Endothelial cell of umbilical vein (primary cell): Measurements from ENCODE around the gene SLC6A19. TPM values are rescaled to one million over a fixed set of nuclear protein-coding genes. Genes with fewer than 3 reads are reported as not detected.

Source experiments
- BruUV-seq: library from RNA; stranded (reverse); fragments of 400-500 nt; replicated peaks from 2 replicates; lab custom pipeline; 2021; lab: Mats Ljungman, UMichigan
- CTCF ChIA-PET: fragments of 300-600, 350-600 bp; sonication (Branson Sonifier 250); formaldehyde crosslinking; loops from one replicate; lab custom pipeline; 2021; ENCODE audit warnings: antibody characterized with exemption, inconsistent platforms; lab: Charles Lee
- POLR2A ChIA-PET: fragments of 300-600, 350-600 bp; sonication (Branson Sonifier 250); formaldehyde crosslinking; loops from one replicate; lab custom pipeline; 2021; ENCODE audit warnings: antibody characterized with exemption, inconsistent platforms; lab: Charles Lee
- DNase-seq: peaks from one replicate; pipeline ENCODE4 v3.0.0-alpha.2; 2011; ENCODE audit warnings: low read depth, low spot score
- FAIRE-seq: peaks from 2 replicates; lab custom pipeline; 2011; peaks lifted over from hg19 to GRCh38; lab: Jason Lieb, UNC
- H2AFZ ChIP-seq: 2 replicates; pipeline ENCODE4 v1.6.0; 2012; ENCODE audit warnings: low read depth, low read length, control low read depth, inconsistent platforms
- H3K27ac ChIP-seq: 2 replicates; pipeline ENCODE4 v1.5.1; 2011; ENCODE audit warnings: low read depth, mild to moderate bottlenecking, control low read depth, low read length, moderate library complexity; ENCODE audit not compliant: insufficient read depth
- H3K27me3 ChIP-seq, 2 experiments: 2 replicates each; pipeline versions ENCODE4 v1.6.0 to v1.6.1; 2011; ENCODE audit warnings: low read length in 2 of 2, mixed read lengths in 1 of 2; ENCODE audit not compliant: control insufficient read depth in 2 of 2, insufficient read depth in 2 of 2
- H3K36me3 ChIP-seq, 2 experiments: 2 replicates in 1 of 2; 3 replicates in 1 of 2; pipeline ENCODE4 v1.5.1; 2011; ENCODE audit warnings: low read length in 2 of 2, mild to moderate bottlenecking in 1 of 2, moderate library complexity in 1 of 2; ENCODE audit not compliant: control insufficient read depth in 2 of 2, insufficient read depth in 2 of 2; ENCODE audit errors: extremely low read depth in 1 of 2
- H3K4me1 ChIP-seq: 3 replicates; pipeline ENCODE4 v1.5.1; 2011; ENCODE audit warnings: mild to moderate bottlenecking, low read length; ENCODE audit not compliant: control insufficient read depth, insufficient read depth; ENCODE audit errors: extremely low read depth
- H3K4me2 ChIP-seq: 2 replicates; pipeline ENCODE4 v1.6.1; 2011; ENCODE audit warnings: low read length, control low read depth, mixed read lengths; ENCODE audit not compliant: insufficient read depth
- H3K4me3 ChIP-seq, 3 experiments: fragments of 200-600 bp in 1 of 3; sonication (generic), shearing (Covaris generic) in 1 of 3; replicated peaks in 1 of 3; 2 replicates each; pipeline ENCODE4 v1.5.1; 2011 to 2016; ENCODE audit warnings: control low read depth in 3 of 3, low read length in 3 of 3, mild to moderate bottlenecking in 2 of 3, inconsistent platforms in 1 of 3, low read depth in 1 of 3, moderate library complexity in 1 of 3; ENCODE audit not compliant: insufficient read depth in 1 of 3
- H3K79me2 ChIP-seq: 2 replicates; pipeline ENCODE4 v1.6.0; 2012; ENCODE audit warnings: low read length, inconsistent platforms; ENCODE audit not compliant: control insufficient read depth, insufficient read depth
- H3K9ac ChIP-seq: replicated peaks from 2 replicates; pipeline ENCODE3; 2011; ENCODE audit warnings: low read length, control low read depth; ENCODE audit not compliant: insufficient read depth; ENCODE audit errors: extremely low read depth
- H3K9me1 ChIP-seq: replicated peaks from 3 replicates; pipeline ENCODE4 v1.6.0; 2011; ENCODE audit warnings: mild to moderate bottlenecking, low read length; ENCODE audit not compliant: control insufficient read depth, insufficient read depth; ENCODE audit errors: extremely low read depth
- H3K9me3 ChIP-seq: replicated peaks from 2 replicates; pipeline ENCODE4 v1.5.1; 2012; ENCODE audit warnings: low read length, inconsistent platforms; ENCODE audit not compliant: control insufficient read depth, insufficient read depth
- H4K20me1 ChIP-seq: replicated peaks from 2 replicates; pipeline ENCODE3; 2011; ENCODE audit warnings: mild to moderate bottlenecking, low read length; ENCODE audit not compliant: control insufficient read depth, insufficient read depth; ENCODE audit errors: extremely low read depth
- CTCF ChIP-seq, 2 donors: IDR thresholded peaks; 1 replicate in 1 of 2; 2 replicates in 1 of 2; pipeline ENCODE4 v1.5.1; 2011; ENCODE audit warnings: low read length in 2 of 2, mild to moderate bottlenecking in 2 of 2, moderate library complexity in 2 of 2, control low read depth in 1 of 2, inconsistent platforms in 1 of 2, low read depth in 1 of 2; ENCODE audit not compliant: insufficient read depth in 1 of 2; ENCODE audit errors: extremely low read depth in 1 of 2
- EZH2 ChIP-seq: IDR thresholded peaks from 2 replicates; pipeline ENCODE4 v1.6.1; 2012; ENCODE audit warnings: borderline replicate concordance, low read depth, mild to moderate bottlenecking, moderate library complexity, low read length, inconsistent platforms; ENCODE audit not compliant: severe bottlenecking
- FOS ChIP-seq: IDR thresholded peaks from 2 replicates; pipeline ENCODE4 v1.6.1; 2011; ENCODE audit warnings: mild to moderate bottlenecking, low read length, moderate library complexity, borderline replicate concordance; ENCODE audit not compliant: insufficient read depth
- GATA2 ChIP-seq: IDR thresholded peaks from 2 replicates; pipeline ENCODE4 v1.7.0; 2011; ENCODE audit warnings: low read depth, mild to moderate bottlenecking, moderate library complexity, mixed read lengths, low read length; ENCODE audit not compliant: insufficient read length, insufficient read depth
- JUN ChIP-seq: IDR thresholded peaks from 2 replicates; pipeline ENCODE4 v1.6.1; 2011; ENCODE audit warnings: borderline replicate concordance, low read depth; ENCODE audit not compliant: insufficient read length, insufficient read depth
- MAX ChIP-seq: IDR thresholded peaks from 2 replicates; pipeline ENCODE4 v1.6.1; 2011; ENCODE audit not compliant: insufficient read depth, insufficient read length
- MYC ChIP-seq: IDR thresholded peaks from one replicate; pipeline ENCODE4 v1.6.1; 2011; ENCODE audit warnings: mild to moderate bottlenecking, low read depth, low read length
- POLR2A ChIP-seq: IDR thresholded peaks from 2 replicates; pipeline ENCODE4 v1.6.1; 2012; ENCODE audit warnings: low read depth, mild to moderate bottlenecking, control low read depth, low read length
- POLR2AphosphoS5 ChIP-seq: IDR thresholded peaks from 2 replicates; pipeline ENCODE4 v1.6.1; 2012; ENCODE audit warnings: low read depth, mild to moderate bottlenecking, control low read depth, low read length, moderate library complexity; ENCODE audit not compliant: insufficient read depth
- dilution Hi-C: fragments of 300-500 bp; cut with MboI; formaldehyde crosslinking; loops from one replicate; pipeline ENCODE4 v1.15.0; 2019; ENCODE audit warnings: low sequenced_read_pairs; ENCODE audit not compliant: extremely low pct_ligation_motif_present
- intact Hi-C: fragments of 100-400 bp; cut with micrococcal nuclease; formaldehyde crosslinking; loops from one replicate; pipeline ENCODE4 v1.10.0; 2022
- polyA plus RNA-seq, 4 experiments: library from polyadenylated mRNA; depleted of rRNA in 3 of 4; stranded (reverse) in 3 of 4; unstranded in 1 of 4; fragments of >200 nt; gene quantifications; 2 replicates each; pipeline versions ENCODE4 v1.2.1 to v1.2.3, GENCODE V29; 2011 to 2012; ENCODE audit warnings: missing spikeins in 1 of 4
- total RNA-seq: library from RNA; stranded (reverse); gene quantifications from 2 replicates; pipeline ENCODE4 v1.2.3, GENCODE V29; 2021

Gene SLC6A19
- total and polyA plus RNA-seq, 2 donors (not counting 3 experiments of a cell fraction or from before 2014, with no cell fraction given), result not detected

DNA sequence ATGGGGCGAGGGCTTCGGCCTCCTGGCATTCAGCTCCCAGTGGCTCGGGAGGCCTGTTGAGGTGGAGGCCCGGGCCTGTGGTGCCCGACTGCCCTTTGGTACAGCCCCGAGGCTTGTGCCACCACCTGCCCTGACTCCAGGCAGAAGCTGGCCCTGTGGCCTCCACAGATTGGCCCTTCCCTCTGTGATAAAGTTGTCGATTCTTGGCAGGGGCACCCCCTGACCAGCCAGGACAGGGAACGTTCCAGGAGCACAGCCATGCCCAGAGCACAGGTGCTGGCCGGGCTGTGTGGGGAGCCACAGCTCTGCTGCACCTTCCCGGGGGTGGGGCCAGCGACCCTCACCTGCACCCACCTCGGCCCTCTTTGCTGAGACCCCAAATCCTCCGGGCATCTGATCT lies 56.4 kb downstream of the SLC6A19 start:
- Histone ChIP-seq H3K36me3 (no peaks in the 10 kb centered on the region), H3K27me3 (no peaks in the 10 kb centered on the region), H3K27ac (no peak overlapping the region), H3K4me3 (no peak overlapping the region), H3K79me2 (no peaks in the 10 kb centered on the region), H3K9me1 (no peaks in the 10 kb centered on the region), H2AFZ (no peak overlapping the region), H3K9me3 (no peaks in the 10 kb centered on the region), H3K4me1 (peaks cover 3% of the 10 kb centered on the region), H4K20me1 (no peaks in the 10 kb centered on the region), H3K9ac (no peak overlapping the region), H3K4me2 (no peak overlapping the region)
- dilution Hi-C loops, result no loop called here
- ChIA-PET CTCF (no interaction called here), POLR2A (no interaction called here)
- no peak for TF ChIP-seq MAX
- no peak for TF ChIP-seq MYC
- DNase-seq (no peak), FAIRE-seq (no peak)
- intact Hi-C loops, result no loop called here
- BruUV-seq, result no TSS peak

DNA sequence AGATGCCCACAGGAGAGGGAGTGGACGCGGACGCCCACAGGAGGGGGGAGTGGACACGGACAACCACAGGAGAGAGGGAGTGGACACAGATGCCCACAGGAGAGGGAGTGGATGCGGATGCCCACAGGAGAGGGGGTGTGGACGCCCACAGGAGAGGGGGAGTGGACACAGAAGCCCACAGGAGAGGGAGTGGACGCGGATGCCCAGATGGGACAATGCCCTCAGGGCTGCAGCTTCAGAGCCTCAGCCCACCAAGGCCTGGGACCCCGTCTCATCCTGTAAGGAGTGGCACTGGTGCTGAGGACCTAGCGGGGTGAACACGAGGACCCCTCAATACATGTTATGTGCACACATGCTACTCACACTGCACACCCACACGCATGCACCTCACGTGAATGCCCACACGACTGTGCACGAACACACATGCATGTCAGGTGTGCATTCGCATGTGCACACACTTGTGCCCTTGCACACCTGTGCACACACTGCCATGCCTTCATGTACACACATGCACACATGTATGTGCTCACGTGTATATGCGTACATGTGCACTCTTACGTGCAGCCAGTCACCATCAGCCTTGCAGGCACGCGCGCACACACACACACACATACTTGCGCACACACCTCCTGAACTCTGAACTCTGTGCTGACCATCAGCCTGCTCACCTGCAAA lies 58.5 kb downstream of the SLC6A19 start:
- ChIA-PET POLR2A (no interaction called here), CTCF (no interaction called here)
- DNase-seq (no peak), FAIRE-seq (no peak)
- H3K36me3 ChIP-seq, result no peaks in the 10 kb centered on the region
- BruUV-seq, result no TSS peak
- no peaks in the 10 kb centered on the region for H3K9me1 ChIP-seq
- no peak overlapping the region for H3K4me3 ChIP-seq
- H3K27ac ChIP-seq, result no peak overlapping the region
- H3K79me2 ChIP-seq, result no peaks in the 10 kb centered on the region
- H3K9me3 ChIP-seq, result no peaks in the 10 kb centered on the region
- no peak overlapping the region for H3K9ac ChIP-seq
- no peaks in the 10 kb centered on the region for H4K20me1 ChIP-seq
- no peak overlapping the region for H2AFZ ChIP-seq
- intact Hi-C loops (no loop called here), dilution Hi-C loops (no loop called here)
- no peak overlapping the region for H3K4me2 ChIP-seq
- no peaks in the 10 kb centered on the region for H3K4me1 ChIP-seq
- no peaks in the 10 kb centered on the region for H3K27me3 ChIP-seq
- TF ChIP-seq MYC (no peak), POLR2A (no peak), JUN (no peak), MAX (no peak), EZH2 (no peak), FOS (no peak), GATA2 (no peak), POLR2AphosphoS5 (no peak), CTCF (IDR thresholded peaks at IDR 0.05; ENCODE audit: extremely low read depth in 1 of 2, insufficient read depth in 1 of 2, low read depth in 1 of 2, low read length in 2 of 2) (no peak)
